Colonic mucosa (tissue), 4 donors: ENCODE data around the gene SERINC4. TPM values are rescaled to one million over a fixed set of nuclear protein-coding genes. Genes with fewer than 3 reads are reported as not detected.

Experiments
- DNase-seq: peaks from one replicate; pipeline ENCODE4 v3.0.0-alpha.2; 2020
- H3K27ac ChIP-seq: fragments of 200-600 bp; one replicate; pipeline ENCODE4 v1.8.0; 2021
- H3K27me3 ChIP-seq: fragments of 200-600 bp; one replicate; pipeline ENCODE4 v1.8.0; 2021
- H3K36me3 ChIP-seq: fragments of 200-600 bp; one replicate; pipeline ENCODE4 v1.8.0; 2021
- H3K4me1 ChIP-seq: fragments of 200-600 bp; one replicate; pipeline ENCODE4 v1.8.0; 2021; ENCODE audit warnings: mild to moderate bottlenecking
- H3K4me3 ChIP-seq: fragments of 200-600 bp; one replicate; pipeline ENCODE4 v1.8.0; 2021
- H3K9ac ChIP-seq, 2 donors: one replicate each; pipeline ENCODE4 v1.7.0; 2013; ENCODE audit warnings: control low read depth in 2 of 2, low read depth in 2 of 2, low read length in 2 of 2
- H3K9me3 ChIP-seq: fragments of 200-600 bp; one replicate; pipeline ENCODE4 v1.8.0; 2021
- intact Hi-C: fragments of 100-400 bp; cut with DNase I; formaldehyde crosslinking; loops from one replicate; pipeline ENCODE4 v1.14.1; 2022
- total RNA-seq, 2 donors: library from RNA; stranded (reverse); fragmentation: NEBNext Ultra II Directional in 1 of 2; extraction: Animal tissue kit (Norgen Biotek cat#: 25700) in 1 of 2; gene quantifications; one replicate each; pipeline ENCODE4 v1.2.1, GENCODE V29; 2021
- TF ChIP-seq, protein P1 (sequence below): fragments of 200-600 bp; IDR thresholded peaks from one replicate; pipeline ENCODE4 v1.8.0; 2022; ENCODE audit warnings: antibody characterized with exemption, mild to moderate bottlenecking
- donor health status: healthy.
- donor health status: DM: no; HTN: no; CAD: no.
- donor health status: DM: no; HTN: no; CAD: no.

The SERINC4 gene
- total RNA-seq, 2 donors from 2014 or later, result 0.21 to 0.44 TPM

DNA sequence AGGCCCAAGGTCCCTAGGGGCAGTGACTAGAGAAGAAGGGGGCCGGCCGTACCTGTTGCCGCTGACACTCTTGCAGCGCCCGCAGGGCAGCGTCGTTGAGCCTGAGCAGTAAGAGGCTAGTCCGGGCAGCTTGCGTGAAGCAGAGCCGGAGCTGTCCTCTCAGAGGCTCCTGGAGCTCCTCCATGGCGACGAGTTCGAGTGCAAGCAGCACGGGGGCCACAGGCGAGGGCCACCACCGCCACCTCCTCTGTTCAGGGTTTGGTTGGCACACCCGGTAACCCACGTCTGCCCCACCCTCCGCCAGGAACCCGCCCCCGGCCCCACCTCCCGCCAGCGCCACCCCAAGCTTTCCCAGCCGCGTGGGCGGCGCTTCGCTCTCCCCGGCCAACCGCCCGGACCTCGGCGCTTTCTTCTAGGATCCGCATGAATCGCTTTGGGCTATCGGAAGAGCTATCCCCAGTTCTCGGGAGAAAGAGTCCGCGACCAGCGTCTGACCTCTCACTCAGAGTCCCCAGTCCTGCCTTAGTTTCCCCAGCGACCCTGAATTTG, 23.2 kb downstream of the SERINC4 start, which contains the start of gene ELL3:
ELL3 (minus strand) TSS at position 249 of the 549 bp plus-strand sequence; CDS start at position 184, 65 bp downstream.
- Histone ChIP-seq H3K4me1 (no peaks in the 10 kb centered on the region), H3K27me3 (no peaks in the 10 kb centered on the region)

DNA sequence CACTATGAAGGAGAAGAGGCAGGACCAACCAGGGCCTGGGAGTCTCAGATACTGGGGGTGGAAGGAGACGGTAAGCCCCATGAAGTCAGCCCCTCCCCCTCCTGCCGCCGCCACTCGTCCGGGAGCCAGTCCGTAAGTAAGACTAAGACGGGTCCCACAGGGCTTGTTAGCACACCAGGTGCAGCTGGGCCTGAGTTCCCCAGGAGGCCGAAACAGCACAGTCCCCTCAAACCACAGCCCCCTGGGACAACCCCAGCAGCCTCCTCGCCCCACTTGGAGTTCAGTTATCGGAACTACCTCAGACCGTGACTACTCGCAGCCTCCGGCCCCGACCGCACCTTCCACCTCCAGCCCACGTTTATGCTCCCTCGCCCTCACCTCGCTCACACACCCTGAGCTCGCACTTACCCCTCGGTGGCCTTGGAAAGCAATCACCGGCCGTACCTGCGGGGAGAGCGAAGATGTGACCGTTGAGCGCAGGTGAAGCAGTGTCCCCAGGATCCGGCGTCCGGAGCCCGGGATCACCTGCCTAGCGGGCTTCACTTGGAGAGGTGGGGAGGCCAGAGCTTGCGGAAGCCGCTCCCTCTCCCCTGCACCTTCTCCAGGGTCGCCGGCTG, 23.8 kb downstream of the SERINC4 start:
- peak; percentile 62 for DNase-seq
- no peaks in the 10 kb centered on the region for H3K9me3 ChIP-seq
- peak overlapping the region; percentile 66 for H3K4me3 ChIP-seq
- H3K4me1 ChIP-seq, result no peaks in the 10 kb centered on the region
- H3K9ac ChIP-seq, result peak overlapping the region; percentile 78 to 95
- peaks cover 4% of the 10 kb centered on the region for H3K36me3 ChIP-seq
- H3K27me3 ChIP-seq, result no peaks in the 10 kb centered on the region
- TF ChIP-seq, protein P1, sequence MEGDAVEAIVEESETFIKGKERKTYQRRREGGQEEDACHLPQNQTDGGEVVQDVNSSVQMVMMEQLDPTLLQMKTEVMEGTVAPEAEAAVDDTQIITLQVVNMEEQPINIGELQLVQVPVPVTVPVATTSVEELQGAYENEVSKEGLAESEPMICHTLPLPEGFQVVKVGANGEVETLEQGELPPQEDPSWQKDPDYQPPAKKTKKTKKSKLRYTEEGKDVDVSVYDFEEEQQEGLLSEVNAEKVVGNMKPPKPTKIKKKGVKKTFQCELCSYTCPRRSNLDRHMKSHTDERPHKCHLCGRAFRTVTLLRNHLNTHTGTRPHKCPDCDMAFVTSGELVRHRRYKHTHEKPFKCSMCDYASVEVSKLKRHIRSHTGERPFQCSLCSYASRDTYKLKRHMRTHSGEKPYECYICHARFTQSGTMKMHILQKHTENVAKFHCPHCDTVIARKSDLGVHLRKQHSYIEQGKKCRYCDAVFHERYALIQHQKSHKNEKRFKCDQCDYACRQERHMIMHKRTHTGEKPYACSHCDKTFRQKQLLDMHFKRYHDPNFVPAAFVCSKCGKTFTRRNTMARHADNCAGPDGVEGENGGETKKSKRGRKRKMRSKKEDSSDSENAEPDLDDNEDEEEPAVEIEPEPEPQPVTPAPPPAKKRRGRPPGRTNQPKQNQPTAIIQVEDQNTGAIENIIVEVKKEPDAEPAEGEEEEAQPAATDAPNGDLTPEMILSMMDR, result no peak
- H3K27ac ChIP-seq, result peak overlapping the region; percentile 96
- intact Hi-C loops, result no loop called here

More for the DNA sequence above, 23.2 kb downstream of the SERINC4 start, which contains the start of gene ELL3:
- peak; percentile 92 for DNase-seq
- peak within 1 kb of the TSS; percentile 66 for H3K4me3 ChIP-seq
- peaks cover 4% of the 10 kb centered on the region for H3K36me3 ChIP-seq
- intact Hi-C loops, result no loop called here
- peak within 1 kb of the TSS; percentile 96 for H3K27ac ChIP-seq
- TF ChIP-seq, protein P1, result no peak
- H3K9ac ChIP-seq, result peak within 1 kb of the TSS; percentile 78 to 95
- no peaks in the 10 kb centered on the region for H3K9me3 ChIP-seq

DNA sequence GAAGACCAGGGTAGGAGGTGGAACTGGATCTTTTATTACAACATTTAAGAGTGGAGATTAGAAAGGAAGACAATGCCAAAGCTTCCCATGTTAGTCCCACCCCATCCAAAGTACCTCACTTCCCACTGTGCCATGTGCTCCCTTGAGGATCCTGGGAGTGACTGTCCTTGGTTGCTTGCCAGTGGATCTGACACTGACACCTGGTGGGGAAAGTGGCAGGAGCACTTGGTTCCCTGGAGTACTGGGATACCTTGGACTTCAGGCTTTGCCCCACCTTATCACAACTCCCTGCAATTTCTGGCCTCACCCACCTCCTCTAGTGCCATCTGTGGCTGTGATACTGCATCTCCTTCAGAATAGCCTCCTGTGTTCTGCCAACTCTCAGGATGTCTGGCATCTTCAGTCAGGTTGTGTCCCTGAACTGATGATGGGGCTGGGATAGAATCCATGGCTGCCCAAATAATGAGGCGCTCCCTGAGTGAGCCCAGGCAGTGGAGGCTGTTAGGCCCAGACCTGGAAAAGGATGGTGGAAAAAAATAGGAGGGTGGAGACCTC, 24.5 kb downstream of the SERINC4 start:
- Histone ChIP-seq H3K36me3 (peaks cover 4% of the 10 kb centered on the region), H3K9me3 (no peaks in the 10 kb centered on the region), H3K4me1 (no peaks in the 10 kb centered on the region), H3K9ac (peak overlapping the region; percentile 78 to 95), H3K4me3 (peak overlapping the region; percentile 66), H3K27me3 (no peaks in the 10 kb centered on the region), H3K27ac (peak overlapping the region; percentile 96)
- intact Hi-C loops, result no loop called here
- peak; percentile 95 for DNase-seq
- TF ChIP-seq, protein P1, result peak; percentile 58

DNA sequence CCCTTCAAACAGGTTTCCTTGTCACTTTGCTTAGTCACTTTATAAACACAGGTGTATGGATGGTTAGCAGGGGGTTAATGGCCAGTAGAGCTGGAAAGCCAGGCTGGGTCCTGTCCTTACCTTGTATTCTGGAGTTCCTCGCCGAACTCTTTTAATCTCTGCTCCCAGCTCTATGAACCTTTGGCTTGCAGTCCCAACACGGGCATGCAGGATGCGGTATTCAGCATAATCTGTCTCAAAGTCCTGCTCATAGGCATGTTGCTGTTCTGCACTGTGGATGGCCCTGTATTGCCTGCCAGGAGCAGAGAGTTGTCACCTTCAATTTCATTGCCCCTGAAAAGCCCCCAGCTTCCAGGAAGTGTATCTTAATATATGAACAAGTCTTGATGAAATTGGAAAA, 26.0 kb downstream of the SERINC4 start:
- no peak overlapping the region for H3K27ac ChIP-seq
- no peak overlapping the region for H3K9ac ChIP-seq
- no peak overlapping the region for H3K4me3 ChIP-seq
- H3K27me3 ChIP-seq, result no peaks in the 10 kb centered on the region
- DNase-seq, result no peak
- no peaks in the 10 kb centered on the region for H3K4me1 ChIP-seq
- intact Hi-C loops, result no loop called here
- peaks cover 4% of the 10 kb centered on the region for H3K36me3 ChIP-seq
- H3K9me3 ChIP-seq, result no peaks in the 10 kb centered on the region
- TF ChIP-seq, protein P1, result no peak

DNA sequence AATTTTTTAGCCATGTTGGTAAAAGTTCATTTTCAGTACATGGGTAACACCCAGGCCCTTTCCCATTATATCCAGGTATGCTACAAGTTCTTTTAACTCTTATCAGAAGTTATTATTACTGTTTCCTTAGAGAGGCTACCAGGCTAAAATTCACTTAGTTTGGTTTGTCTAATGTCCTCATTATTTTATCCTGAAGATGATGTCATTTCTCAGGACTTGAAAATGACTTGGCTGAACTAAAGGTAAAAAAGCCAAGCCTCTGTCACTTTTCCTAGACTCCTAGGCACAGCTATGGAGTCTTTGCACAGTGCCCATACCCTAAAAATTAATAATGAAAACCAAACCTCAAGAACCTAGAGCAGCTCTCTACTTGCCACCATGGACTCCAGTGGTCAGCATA, 27.4 kb downstream of the SERINC4 start:
- Histone ChIP-seq H3K27me3 (no peaks in the 10 kb centered on the region), H3K27ac (no peak overlapping the region), H3K9me3 (no peaks in the 10 kb centered on the region), H3K36me3 (peaks cover 13% of the 10 kb centered on the region), H3K4me1 (no peaks in the 10 kb centered on the region), H3K4me3 (no peak overlapping the region), H3K9ac (no peak overlapping the region)
- no peak for DNase-seq
- intact Hi-C loops, result no loop called here
- TF ChIP-seq, protein P1, result no peak
